ENCODE data around the gene MYBPC2. TPM values are rescaled to one million over a fixed set of nuclear protein-coding genes. Genes with fewer than 3 reads are reported as not detected.

MYBPC2 gene
- total RNA-seq, 1 donor from 2014 or later, result 1.4 TPM

GRCh38 chr19:50394017-50394416 lies 38.7 kb upstream of the MYBPC2 start:
- Mint-ChIP-seq H3K4me3 (no peak overlapping the region), H3K9me3 (no peaks in the 10 kb centered on the region), H3K36me3 (ENCODE audit: low read depth) (peaks cover 29% of the 10 kb centered on the region), H3K27me3 (no peaks in the 10 kb centered on the region), H3K4me1 (no peaks in the 10 kb centered on the region), H3K27ac (no peak overlapping the region)
- intact Hi-C loops (cut with micrococcal nuclease), result no loop called here
- ATAC-seq (ENCODE audit: low read depth) (no peak), DNase-seq (no peak)
- ChIA-PET CTCF (no interaction called here), POLR2A (interaction anchor here (0.7 kb wide), 1 partner anchor 16 kb away, joined by 3 read pairs; no protein-coding TSS in a partner anchor)
- no peak for TF ChIP-seq CTCF (IDR thresholded peaks at IDR 0.05)

DNA sequence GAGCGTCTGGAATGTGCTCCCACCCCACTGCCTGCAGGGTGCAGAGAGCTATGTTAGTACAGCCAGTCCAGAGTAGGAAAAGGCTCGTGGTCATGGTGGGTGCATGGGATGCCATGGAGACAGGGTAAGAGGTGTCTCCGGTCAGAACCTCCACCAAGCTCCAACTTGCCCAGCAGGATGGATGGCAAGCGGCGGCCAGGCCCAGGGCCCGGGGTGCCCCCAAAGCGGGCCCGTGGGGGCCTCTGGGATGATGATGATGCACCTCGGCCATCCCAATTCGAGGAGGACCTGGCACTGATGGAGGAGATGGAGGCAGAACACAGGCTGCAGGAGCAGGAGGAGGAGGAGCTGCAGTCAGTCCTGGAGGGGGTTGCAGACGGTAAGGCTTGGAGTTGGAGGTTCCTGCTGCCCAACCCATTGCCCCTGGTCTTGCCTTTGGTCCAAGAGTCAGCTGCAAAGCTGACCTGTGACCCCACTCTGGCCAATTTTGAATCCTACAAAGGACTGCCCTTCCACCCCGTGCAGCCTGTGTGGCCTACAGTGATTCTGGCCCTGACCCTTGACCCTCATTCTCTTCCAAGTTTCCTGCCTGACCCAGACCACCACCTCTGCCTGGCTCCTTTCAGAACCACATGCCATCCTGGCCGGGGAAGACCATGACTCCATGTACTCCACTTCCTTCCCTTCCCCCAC lies 33.9 kb upstream of the MYBPC2 start:
- ATAC-seq (ENCODE audit: low read depth), result no peak
- ChIA-PET POLR2A (interaction anchor here (0.5 kb wide), 1 partner anchor 699 kb away, joined by 13 read pairs; no protein-coding TSS in a partner anchor), CTCF (no interaction called here)
- H3K4me3 Mint-ChIP-seq, result no peak overlapping the region
- H3K27ac Mint-ChIP-seq, result no peak overlapping the region
- TF ChIP-seq CTCF (IDR thresholded peaks at IDR 0.05), result no peak
- intact Hi-C loops (cut with micrococcal nuclease), result no loop called here
- peaks cover 28% of the 10 kb centered on the region for H3K36me3 Mint-ChIP-seq (ENCODE audit: low read depth)
- no peaks in the 10 kb centered on the region for H3K9me3 Mint-ChIP-seq
- DNase-seq, result no peak
- H3K4me1 Mint-ChIP-seq, result no peaks in the 10 kb centered on the region
- H3K27me3 Mint-ChIP-seq, result no peaks in the 10 kb centered on the region

- ChIA-PET POLR2A (no interaction called here), CTCF (no interaction called here)
- peaks cover 29% of the 10 kb centered on the region for H3K36me3 Mint-ChIP-seq (ENCODE audit: low read depth)
- H3K4me1 Mint-ChIP-seq, result no peaks in the 10 kb centered on the region
- H3K27me3 Mint-ChIP-seq, result no peaks in the 10 kb centered on the region
- intact Hi-C loops (cut with micrococcal nuclease), result no loop called here
- no peak for TF ChIP-seq CTCF (IDR thresholded peaks at IDR 0.05)
- H3K4me3 Mint-ChIP-seq, result no peak overlapping the region
- ATAC-seq (ENCODE audit: low read depth), result no peak
- no peak overlapping the region for H3K27ac Mint-ChIP-seq
- no peak for DNase-seq
- no peaks in the 10 kb centered on the region for H3K9me3 Mint-ChIP-seq
Measured at GRCh38 chr19:50399368-50399745, 33.3 kb upstream of the MYBPC2 start.

GRCh38 chr19:50401605-50402450 lies 30.9 kb upstream of the MYBPC2 start:
- POLR2A ChIA-PET, result interaction anchor here (0.6 kb wide), 1 partner anchor 352 kb away, joined by 3 read pairs; no protein-coding TSS in a partner anchor
- no peak for ATAC-seq (ENCODE audit: low read depth)

More at GRCh38 chr19:50401605-50402450, 30.9 kb upstream of the MYBPC2 start:
- Mint-ChIP-seq H3K9me3 (no peaks in the 10 kb centered on the region), H3K4me3 (no peak overlapping the region), H3K27ac (no peak overlapping the region), H3K4me1 (no peaks in the 10 kb centered on the region), H3K27me3 (no peaks in the 10 kb centered on the region), H3K36me3 (ENCODE audit: low read depth) (peaks cover 41% of the 10 kb centered on the region)
- intact Hi-C loops (cut with micrococcal nuclease), result no loop called here
- no peak for TF ChIP-seq CTCF (IDR thresholded peaks at IDR 0.05)
- no peak for DNase-seq
- CTCF ChIA-PET, result no interaction called here
